ENCODE data around the gene PPP1R9A. TPM values are rescaled to one million over a fixed set of nuclear protein-coding genes. Genes with fewer than 3 reads are reported as not detected.

Gene PPP1R9A
- total RNA-seq, 2 experiments from 2014 or later = not detected

- Mint-ChIP-seq H3K4me1 (no peaks in the 10 kb centered on the region), H3K36me3 (ENCODE audit: low read depth) (no peaks in the 10 kb centered on the region), H3K9me3 (no peaks in the 10 kb centered on the region), H3K27me3 (peaks cover 3% of the 10 kb centered on the region), H3K4me3 (no peak overlapping the region), H3K27ac (no peak overlapping the region)
- POLR2A ChIA-PET = no interaction called here
- DNase-seq = no peak
- CTCF ChIA-PET = no interaction called here
Observed at GRCh38 chr7:94928168-94928707, 20.8 kb downstream of the PPP1R9A start.

DNA sequence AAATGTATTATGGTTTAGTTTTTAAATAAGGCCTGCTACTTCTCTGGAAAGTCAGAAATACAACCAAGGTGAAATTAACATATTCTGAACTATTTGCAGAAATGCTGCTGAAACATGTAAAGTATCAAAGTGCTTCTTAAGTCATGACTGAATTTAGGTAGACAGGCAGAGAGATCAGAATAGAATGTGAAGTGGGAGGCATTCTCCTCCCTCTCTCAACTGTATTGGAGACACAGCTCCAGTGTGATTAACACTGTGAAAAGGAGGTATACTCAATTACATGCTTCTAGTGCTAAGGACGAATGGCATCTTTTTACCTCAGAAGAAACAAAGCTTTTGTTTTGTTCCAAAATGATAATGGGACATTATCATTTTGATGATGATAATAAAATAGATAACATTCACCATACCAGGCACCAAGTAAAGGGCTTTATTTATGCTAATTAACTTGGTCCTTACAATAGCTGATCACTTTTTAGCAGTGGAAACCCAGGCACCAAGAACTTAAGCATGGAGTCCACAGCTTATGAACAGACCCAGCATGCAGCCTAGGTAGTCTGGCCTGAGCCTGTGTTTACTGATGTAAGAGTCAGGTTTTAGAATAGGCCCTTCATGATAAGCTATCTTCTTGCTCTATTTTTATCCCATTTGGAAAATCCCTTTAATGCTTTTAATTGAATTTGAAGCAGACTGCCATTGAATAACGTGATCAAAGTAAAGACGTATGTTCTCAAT lies 26.0 kb downstream of the PPP1R9A start:
- DNase-seq = no peak
- Mint-ChIP-seq H3K9me3 (no peaks in the 10 kb centered on the region), H3K4me1 (no peaks in the 10 kb centered on the region), H3K27ac (no peak overlapping the region), H3K27me3 (no peaks in the 10 kb centered on the region), H3K4me3 (no peak overlapping the region), H3K36me3 (ENCODE audit: low read depth) (no peaks in the 10 kb centered on the region)
- CTCF ChIA-PET = interaction anchor here (0.7 to 1.2 kb wide), 2 partner anchors 18 to 489 kb away, joined by 3 to 4 read pairs; no protein-coding TSS in a partner anchor
- POLR2A ChIA-PET = no interaction called here

- ChIA-PET CTCF (no interaction called here), POLR2A (no interaction called here)
- no peak for DNase-seq
- Mint-ChIP-seq H3K4me1 (no peaks in the 10 kb centered on the region), H3K36me3 (ENCODE audit: low read depth) (no peaks in the 10 kb centered on the region), H3K9me3 (no peaks in the 10 kb centered on the region), H3K4me3 (no peak overlapping the region), H3K27ac (no peak overlapping the region), H3K27me3 (no peaks in the 10 kb centered on the region)
Observed at GRCh38 chr7:94939395-94939794, 32.0 kb downstream of the PPP1R9A start.

DNA sequence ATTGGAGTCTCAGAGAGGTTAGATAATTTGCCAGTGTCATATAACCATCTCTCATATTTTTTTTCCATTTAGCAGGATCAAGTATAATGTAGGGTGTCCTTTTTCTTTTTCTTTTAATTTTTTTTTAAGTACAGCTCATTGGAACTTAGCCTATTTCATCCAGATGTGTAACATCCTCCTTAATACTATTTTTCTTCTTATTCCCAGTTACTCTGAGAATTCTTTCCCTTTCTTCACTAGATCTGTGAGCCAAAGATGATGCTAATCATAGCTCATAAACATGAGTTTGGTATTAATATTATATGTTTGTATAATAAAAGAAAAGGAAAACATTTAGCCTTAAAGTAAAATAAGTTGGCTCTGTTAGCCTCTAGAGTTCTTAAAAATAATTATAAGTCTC lies 32.8 kb downstream of the PPP1R9A start:
- DNase-seq = no peak
- no peaks in the 10 kb centered on the region for H3K4me1 Mint-ChIP-seq
- no peaks in the 10 kb centered on the region for H3K36me3 Mint-ChIP-seq (ENCODE audit: low read depth)
- ChIA-PET CTCF (no interaction called here), POLR2A (no interaction called here)
- H3K9me3 Mint-ChIP-seq = no peaks in the 10 kb centered on the region
- no peaks in the 10 kb centered on the region for H3K27me3 Mint-ChIP-seq
- no peak overlapping the region for H3K27ac Mint-ChIP-seq
- no peak overlapping the region for H3K4me3 Mint-ChIP-seq

GRCh38 chr7:94941844-94942632 lies 34.6 kb downstream of the PPP1R9A start:
- ChIA-PET POLR2A (no interaction called here), CTCF (no interaction called here)
- H3K27ac Mint-ChIP-seq = no peak overlapping the region
- no peaks in the 10 kb centered on the region for H3K36me3 Mint-ChIP-seq (ENCODE audit: low read depth)
- no peaks in the 10 kb centered on the region for H3K4me1 Mint-ChIP-seq
- no peaks in the 10 kb centered on the region for H3K27me3 Mint-ChIP-seq
- H3K4me3 Mint-ChIP-seq = no peak overlapping the region
- H3K9me3 Mint-ChIP-seq = no peaks in the 10 kb centered on the region
- DNase-seq = no peak

DNA sequence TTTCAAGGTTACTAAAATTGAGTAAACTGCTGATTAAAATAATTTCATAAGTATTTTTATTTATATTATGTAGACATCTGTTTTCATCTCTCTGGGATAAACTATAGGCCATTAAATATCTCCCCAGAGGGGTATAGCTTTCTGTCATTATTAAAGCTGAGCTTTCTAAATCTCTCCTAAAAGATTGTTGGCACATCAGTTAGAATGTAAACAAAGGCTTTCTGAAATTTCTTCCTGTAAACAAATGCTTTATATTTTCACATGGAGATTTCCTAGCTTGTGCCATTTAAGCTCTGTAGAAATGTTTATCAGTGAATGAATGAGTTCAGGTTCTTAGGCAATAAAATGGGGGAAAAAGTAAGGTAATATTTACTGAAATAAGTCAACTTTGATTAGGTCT lies 35.7 kb downstream of the PPP1R9A start:
- no peaks in the 10 kb centered on the region for H3K9me3 Mint-ChIP-seq
- no peak overlapping the region for H3K27ac Mint-ChIP-seq
- CTCF ChIA-PET = no interaction called here
- POLR2A ChIA-PET = no interaction called here
- H3K27me3 Mint-ChIP-seq = no peaks in the 10 kb centered on the region
- H3K4me3 Mint-ChIP-seq = no peak overlapping the region
- DNase-seq = no peak
- H3K4me1 Mint-ChIP-seq = no peaks in the 10 kb centered on the region
- no peaks in the 10 kb centered on the region for H3K36me3 Mint-ChIP-seq (ENCODE audit: low read depth)

GRCh38 chr7:94949532-94949931 lies 42.1 kb downstream of the PPP1R9A start:
- Mint-ChIP-seq H3K4me1 (no peaks in the 10 kb centered on the region), H3K27me3 (no peaks in the 10 kb centered on the region), H3K4me3 (no peak overlapping the region), H3K36me3 (ENCODE audit: low read depth) (no peaks in the 10 kb centered on the region), H3K27ac (no peak overlapping the region), H3K9me3 (no peaks in the 10 kb centered on the region)
- POLR2A ChIA-PET = no interaction called here
- no peak for DNase-seq
- CTCF ChIA-PET = no interaction called here

GRCh38 chr7:94955807-94956206 lies 48.4 kb downstream of the PPP1R9A start:
- POLR2A ChIA-PET = no interaction called here
- no peak overlapping the region for H3K27ac Mint-ChIP-seq
- CTCF ChIA-PET = no interaction called here
- no peaks in the 10 kb centered on the region for H3K36me3 Mint-ChIP-seq (ENCODE audit: low read depth)
- H3K9me3 Mint-ChIP-seq = no peaks in the 10 kb centered on the region
- DNase-seq = no peak
- no peak overlapping the region for H3K4me3 Mint-ChIP-seq
- H3K27me3 Mint-ChIP-seq = no peaks in the 10 kb centered on the region
- no peaks in the 10 kb centered on the region for H3K4me1 Mint-ChIP-seq

- no peaks in the 10 kb centered on the region for H3K36me3 Mint-ChIP-seq (ENCODE audit: low read depth)
- no peak for DNase-seq
- H3K27ac Mint-ChIP-seq = no peak overlapping the region
- ChIA-PET CTCF (no interaction called here), POLR2A (no interaction called here)
- H3K27me3 Mint-ChIP-seq = no peaks in the 10 kb centered on the region
- H3K4me1 Mint-ChIP-seq = no peaks in the 10 kb centered on the region
- no peak overlapping the region for H3K4me3 Mint-ChIP-seq
- no peaks in the 10 kb centered on the region for H3K9me3 Mint-ChIP-seq
Observed at GRCh38 chr7:94957061-94957460, 49.7 kb downstream of the PPP1R9A start.

DNA sequence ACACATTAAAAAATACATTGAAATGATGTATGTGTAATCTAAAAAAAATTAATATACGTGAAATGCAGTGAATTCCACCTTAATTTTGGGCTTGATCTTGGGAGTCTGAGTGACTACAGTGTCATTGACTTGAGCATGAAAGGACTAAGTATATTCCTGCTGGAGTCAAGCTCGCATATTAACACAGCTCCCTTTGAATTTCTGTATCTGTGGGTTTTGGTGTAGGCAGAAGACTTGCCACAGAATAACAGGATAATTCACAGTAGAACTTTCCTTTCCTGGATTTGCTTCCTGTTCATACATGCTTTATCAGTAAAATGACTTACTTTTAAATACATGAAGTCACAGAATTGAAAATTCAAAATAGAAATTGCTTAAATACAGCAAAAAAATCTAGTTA lies 55.3 kb downstream of the PPP1R9A start:
- H3K4me1 Mint-ChIP-seq = no peaks in the 10 kb centered on the region
- ChIA-PET POLR2A (no interaction called here), CTCF (no interaction called here)
- H3K27me3 Mint-ChIP-seq = no peaks in the 10 kb centered on the region
- H3K36me3 Mint-ChIP-seq (ENCODE audit: low read depth) = no peaks in the 10 kb centered on the region
- no peaks in the 10 kb centered on the region for H3K9me3 Mint-ChIP-seq
- no peak overlapping the region for H3K4me3 Mint-ChIP-seq
- no peak overlapping the region for H3K27ac Mint-ChIP-seq
- no peak for DNase-seq

DNA sequence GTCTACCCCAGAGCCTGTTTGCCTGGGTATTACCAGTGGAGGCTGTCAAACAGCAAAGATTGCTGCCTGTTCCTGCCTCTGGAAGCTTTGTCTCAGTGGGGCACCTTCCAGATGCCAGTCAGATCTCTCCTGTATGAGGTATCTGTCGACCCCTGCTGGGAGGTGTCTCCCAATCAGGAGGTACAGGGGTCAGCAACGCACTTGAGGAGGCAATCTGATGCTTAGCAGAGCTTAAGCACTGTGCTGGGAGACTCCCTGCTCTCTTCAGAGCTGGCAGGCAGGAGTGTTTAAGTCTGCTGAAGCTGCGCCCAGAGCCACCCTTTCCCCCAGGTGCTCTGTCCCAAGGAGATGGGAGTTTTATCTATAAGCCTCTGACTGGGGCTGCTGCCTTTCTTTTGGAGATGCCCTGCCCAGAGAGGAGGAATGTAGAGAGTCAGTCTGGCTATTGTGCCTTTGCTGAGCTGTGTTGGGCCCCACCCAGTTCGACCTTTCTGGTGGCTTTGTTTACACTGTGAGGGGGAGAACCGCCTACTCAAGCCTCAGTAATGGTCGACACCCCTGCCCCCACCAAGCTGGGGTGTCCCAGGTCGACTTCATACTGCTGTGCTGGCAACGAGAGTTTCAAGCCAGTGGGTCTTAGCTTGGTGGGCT lies 62.2 kb downstream of the PPP1R9A start:
- CTCF ChIA-PET = no interaction called here
- no peak overlapping the region for H3K27ac Mint-ChIP-seq
- H3K36me3 Mint-ChIP-seq (ENCODE audit: low read depth) = no peaks in the 10 kb centered on the region
- H3K4me1 Mint-ChIP-seq = no peaks in the 10 kb centered on the region
- H3K4me3 Mint-ChIP-seq = no peak overlapping the region
- POLR2A ChIA-PET = no interaction called here
- H3K27me3 Mint-ChIP-seq = no peaks in the 10 kb centered on the region
- no peaks in the 10 kb centered on the region for H3K9me3 Mint-ChIP-seq
- no peak for DNase-seq

- Mint-ChIP-seq H3K9me3 (no peaks in the 10 kb centered on the region), H3K4me3 (no peak overlapping the region), H3K4me1 (no peaks in the 10 kb centered on the region), H3K27ac (no peak overlapping the region), H3K27me3 (no peaks in the 10 kb centered on the region), H3K36me3 (ENCODE audit: low read depth) (no peaks in the 10 kb centered on the region)
- no peak for DNase-seq
- ChIA-PET CTCF (no interaction called here), POLR2A (no interaction called here)
Observed at GRCh38 chr7:94970085-94970576, 62.7 kb downstream of the PPP1R9A start.

DNA sequence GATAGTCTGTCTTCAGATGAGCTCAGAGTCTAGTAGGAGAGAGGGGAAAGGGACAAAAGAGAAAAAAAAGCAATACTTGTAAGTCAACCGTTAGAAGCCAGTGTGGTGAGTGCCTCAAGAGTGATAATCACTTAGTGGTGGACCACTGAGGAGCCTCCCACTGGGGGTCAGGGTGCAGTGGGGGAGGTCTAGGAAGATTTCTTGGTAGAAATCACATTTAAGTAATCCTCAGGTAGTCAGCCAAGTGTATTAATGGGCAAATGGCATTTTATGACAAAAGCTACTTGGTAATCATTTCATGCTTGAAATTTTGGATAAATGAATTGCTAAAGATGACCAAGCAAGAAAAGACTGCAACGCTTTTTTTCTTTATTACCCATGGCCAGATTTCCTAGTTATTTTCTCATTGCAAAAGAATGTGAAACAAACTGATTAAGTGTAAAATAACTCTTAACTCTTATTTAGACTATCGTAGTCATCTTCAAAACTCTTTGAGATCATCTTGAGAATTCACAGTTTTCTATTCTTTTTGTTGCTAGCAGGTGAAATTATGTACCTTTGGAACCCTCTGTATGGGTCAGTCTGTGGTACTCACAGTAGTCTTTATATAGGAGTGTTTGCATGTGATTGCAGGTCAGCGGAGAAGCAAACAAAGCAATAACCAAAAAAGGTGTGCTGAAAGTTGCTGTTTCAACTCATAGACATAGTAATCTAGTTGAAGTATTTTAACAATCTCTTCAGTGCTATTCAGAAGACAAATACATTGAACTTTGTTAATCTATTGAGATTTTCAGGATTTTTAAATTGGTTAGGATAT lies 63.9 kb downstream of the PPP1R9A start:
- Mint-ChIP-seq H3K9me3 (no peaks in the 10 kb centered on the region), H3K27ac (no peak overlapping the region), H3K36me3 (ENCODE audit: low read depth) (no peaks in the 10 kb centered on the region), H3K27me3 (no peaks in the 10 kb centered on the region), H3K4me1 (no peaks in the 10 kb centered on the region), H3K4me3 (no peak overlapping the region)
- CTCF ChIA-PET = no interaction called here
- POLR2A ChIA-PET = no interaction called here
- no peak for DNase-seq

Data from activated CD4-positive, alpha-beta T cell treated with anti-CD3 and anti-CD28 coated beads, Interleukin-2, amount 10 ng/mL, durations not matched to agents 7 days and 5 days (primary cell).